NAMALWA (cell line): ENCODE measurements around the gene ZNF132.
"Not testable (repeated sequence)": the region's sequence is repeated elsewhere in the genome, so short reads cannot be mapped to it uniquely, and the experiment has no call there.

Experiments used
- DNase-seq: peaks from one replicate; pipeline ENCODE4 v3.0.0-alpha.2; 2015; ENCODE audit warnings: low spot score

Gene ZNF132

DNA sequence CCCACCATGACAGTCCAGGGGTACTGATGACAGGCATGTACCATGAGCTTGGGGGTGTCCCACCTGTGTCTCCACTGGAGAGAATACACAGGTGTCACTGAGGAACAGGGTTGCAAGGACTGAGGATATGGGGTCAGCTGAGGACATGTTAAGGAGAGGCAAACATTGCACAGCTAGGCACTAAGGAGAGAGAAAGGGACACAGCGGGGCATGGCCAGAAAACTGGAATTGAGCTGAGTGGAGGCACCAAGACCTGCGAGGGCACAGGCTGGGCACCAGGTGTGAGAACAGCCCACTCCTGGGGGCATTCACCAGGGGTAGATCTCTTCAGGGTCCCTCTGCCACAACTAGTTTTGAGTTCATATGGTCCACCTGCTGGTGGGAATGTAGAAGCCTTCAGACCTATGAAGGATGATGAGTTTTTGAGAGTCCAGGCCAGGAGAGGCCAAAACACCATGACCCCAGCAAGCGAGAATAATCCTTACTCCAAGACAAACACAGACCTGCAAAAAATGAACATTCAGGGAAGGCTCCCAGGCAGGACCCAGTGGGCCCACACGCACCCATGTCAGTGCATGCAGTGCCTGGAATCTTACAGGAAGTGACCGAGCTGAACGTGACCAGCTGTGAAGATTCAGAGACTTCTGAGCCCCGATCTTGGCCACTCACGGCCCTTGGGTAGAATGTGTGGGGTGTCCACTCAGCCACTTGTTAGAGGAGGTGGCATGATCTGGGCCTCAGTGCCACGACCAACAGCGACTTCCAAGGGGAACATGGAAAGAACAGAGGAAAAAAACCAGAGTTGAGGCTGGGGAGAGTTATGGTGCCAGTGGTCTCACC, 32.9 kb downstream of the ZNF132 start:
- DNase-seq: peak; percentile 59

DNA sequence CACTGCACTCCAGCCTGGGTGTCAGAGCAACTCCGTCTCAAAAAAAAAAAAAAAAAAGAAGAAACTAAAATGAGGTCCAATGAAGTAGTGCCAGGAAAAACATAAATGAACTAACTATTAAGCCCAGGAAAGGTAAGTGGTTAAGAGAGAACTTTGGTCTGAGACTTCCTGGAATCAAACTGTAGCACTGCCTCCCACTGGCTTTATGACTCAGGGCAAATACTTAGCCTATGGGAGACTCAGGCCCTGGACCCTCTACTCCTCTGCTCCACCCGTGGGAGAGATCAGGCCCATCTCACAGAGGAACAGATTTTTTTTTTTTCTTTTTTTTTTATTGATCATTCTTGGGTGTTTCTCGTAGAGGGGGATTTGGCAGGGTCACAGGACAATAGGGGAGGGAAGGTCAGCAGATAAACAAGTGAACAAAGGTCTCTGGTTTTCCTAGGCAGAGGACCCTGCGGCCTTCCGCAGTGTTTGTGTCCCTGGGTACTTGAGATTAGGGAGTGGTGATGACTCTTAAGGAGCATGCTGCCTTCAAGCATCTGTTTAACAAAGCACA, 36.0 kb downstream of the ZNF132 start:
- DNase-seq: not testable (repeated sequence)

DNA sequence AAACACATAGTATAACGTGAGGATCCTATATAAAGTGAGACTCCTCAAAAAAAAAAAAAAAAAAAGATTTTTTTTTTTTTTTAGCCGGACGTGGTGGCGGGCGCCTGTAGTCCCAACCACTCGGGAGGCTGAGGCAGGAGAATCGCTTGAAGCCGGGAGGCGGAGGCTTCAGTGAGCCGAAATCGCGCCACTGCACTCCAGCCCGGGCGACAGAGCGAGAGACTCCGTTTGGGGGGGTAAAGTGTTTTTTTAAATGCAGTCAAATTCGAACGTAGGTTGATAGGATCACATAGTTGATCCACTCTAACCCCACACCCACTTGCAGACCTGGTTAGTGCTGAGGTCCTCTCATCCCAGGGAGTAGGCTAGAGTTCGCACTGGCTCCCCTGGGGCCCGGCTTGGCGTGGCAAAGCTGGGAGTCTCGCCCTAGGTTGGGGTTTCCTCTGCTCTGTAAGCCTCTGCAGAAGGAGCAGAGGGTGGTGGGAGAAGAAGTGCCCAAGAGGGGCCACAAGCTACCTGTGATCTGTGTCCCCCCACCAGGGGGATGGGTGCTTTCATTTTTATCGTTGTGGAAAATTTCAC, 38.0 kb downstream of the ZNF132 start:
- no peak for DNase-seq

DNA sequence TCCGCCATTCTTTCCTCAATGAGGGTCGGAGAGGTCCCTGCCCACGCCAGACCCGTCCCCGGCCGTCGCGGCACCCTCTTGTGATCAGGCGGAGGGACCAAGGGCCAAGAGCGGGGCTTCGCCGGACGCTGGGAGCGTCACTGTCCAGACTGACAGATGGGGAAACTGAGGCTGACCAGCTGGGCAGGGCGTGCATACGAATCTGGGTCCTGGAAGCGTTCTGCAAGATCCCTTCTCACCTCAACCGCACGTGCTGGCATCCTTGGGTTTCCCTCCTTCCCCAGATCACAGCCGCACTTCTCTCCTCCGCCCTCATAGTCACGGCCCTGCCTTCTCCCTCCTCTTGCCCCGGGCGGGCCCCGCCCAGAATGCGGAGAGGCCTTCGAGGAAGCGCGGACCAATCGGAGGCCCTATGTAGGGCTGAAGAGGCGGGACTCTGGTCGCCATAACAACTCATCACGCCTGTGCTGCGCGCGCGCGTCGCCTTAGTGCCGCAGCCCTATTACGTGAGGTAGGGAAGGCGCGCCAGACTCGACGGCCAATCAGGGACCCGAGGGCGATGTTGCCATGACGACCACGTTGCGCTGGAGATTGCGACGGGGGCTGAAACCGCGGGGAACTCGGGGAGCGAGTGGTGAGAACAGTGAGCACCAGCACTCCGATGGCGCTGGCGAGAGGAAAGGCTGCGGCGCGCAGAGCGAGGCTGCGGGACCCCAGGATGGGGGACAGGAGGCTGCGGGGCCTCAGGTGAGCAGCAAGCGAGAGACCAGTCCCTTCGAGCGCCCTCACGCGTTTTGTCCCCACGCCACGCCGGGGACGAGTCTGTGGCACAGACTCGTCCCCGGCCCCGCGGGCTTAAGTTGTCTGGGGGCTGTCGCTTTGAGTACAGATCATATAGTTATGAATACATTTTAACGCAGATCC, 38.8 kb downstream of the ZNF132 start:
- peak; percentile 99 for DNase-seq

DNA sequence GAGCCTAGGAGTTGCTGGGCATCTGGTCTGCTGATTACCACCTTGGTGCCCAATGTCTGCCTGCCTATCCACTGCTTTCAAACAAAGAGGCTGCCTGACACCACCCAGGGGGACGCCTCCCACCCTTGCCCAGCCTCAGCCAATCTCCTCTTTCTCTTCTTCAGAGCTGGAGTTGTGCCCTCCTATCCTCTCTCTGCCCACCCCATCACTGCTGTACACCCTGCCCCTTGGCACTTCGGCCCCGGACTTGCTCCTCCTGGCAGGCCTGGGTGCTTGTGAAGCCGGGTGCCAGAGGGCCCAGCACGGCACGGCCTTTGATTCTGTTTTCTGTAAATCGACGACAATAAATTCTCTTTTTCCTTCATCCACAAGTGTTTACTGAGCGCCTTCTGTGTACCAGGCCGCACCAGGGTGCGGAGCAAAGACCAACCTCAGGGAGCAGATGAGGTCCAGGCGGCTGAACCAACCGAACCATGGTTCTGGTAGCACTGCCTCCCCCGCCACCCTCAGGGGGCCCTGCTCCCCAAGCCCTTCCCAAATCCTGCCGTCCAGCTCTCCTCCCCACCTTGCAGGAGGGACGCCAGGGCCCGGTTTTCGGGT, 39.5 kb downstream of the ZNF132 start:
- no peak for DNase-seq

DNA sequence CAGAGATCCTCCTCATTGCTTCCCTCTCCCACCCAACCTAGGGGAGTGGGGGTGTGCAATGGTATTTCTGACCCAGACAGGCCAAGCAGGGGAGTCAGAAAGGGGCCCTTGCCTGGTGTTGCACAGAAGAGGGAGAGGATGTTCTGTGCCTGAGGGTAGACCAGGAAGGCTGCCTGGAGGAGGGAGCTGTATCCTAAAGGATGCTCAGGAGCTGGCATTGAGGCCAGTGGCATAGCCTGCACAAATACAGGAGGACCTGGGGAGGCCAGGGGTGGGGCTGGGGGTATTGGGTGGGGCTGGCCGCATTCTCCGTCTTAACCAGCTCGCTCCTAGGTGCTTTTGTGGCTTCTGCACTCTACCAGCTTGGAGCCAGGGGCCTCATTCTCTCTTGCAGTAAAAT, 40.0 kb downstream of the ZNF132 start:
- DNase-seq: no peak

DNA sequence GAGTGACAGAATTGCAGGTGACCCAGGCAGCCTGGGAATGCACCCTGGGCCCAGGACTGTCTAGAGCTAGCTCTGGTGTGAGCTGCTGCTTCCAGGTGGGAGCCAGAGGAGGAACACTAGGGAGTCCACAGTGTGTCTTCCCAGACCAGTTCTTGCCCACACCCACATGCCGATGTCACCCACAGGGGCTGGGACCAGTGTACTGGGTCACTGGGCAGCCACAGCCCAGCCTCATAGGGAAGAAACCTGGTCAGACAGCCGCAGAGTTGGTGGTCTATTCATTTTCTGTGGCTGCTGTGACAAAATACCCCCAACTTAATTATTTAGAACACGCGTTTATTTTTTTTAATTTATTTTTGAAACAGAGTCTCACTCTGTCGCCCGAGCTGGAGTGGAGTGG, 41.4 kb downstream of the ZNF132 start:
- no peak for DNase-seq

DNA sequence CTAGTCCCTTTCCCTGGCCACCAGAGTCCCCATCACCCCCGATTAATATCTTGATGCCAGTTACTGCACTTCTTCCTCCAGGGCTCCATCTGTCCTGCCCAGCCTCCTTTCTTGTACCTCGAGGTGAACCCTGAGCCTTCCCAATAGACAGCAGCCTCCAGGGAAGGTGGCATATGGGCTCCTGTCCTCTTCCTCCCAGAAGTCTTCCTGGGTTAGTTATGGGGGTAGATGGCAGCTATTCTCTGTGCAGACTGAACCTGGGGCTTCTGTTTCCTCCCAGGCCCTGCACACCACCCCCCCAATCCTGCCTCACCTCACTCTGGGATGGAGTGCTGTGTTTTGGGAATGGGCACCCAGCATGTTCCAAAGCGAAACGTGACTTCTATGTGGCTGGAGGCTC, 41.9 kb downstream of the ZNF132 start:
- DNase-seq: no peak

DNA sequence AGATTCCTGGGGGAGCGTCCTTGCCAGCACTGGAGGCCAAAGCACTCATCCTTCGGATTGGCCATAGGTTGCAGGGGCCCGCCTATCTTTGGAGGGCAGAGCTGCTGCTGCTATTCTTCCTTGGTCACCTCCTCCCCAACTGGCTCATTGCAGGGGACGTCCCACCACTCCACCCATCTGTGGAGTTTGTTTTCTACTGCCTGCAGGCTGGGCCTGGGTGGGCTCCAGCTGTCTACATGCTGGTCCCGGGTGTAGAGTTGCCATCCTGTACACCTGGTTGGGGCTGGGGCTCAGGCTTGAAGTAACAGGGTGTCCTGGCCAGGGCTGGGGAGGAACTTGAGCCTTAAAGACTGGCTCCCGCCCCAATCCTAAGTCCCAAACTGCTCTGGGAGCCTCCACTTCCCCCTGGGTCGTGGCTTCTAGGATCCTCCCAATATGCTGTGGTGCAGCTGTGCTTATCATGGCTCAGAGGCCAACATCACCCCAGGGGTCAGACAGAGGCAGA, 42.4 kb downstream of the ZNF132 start:
- DNase-seq: no peak

DNA sequence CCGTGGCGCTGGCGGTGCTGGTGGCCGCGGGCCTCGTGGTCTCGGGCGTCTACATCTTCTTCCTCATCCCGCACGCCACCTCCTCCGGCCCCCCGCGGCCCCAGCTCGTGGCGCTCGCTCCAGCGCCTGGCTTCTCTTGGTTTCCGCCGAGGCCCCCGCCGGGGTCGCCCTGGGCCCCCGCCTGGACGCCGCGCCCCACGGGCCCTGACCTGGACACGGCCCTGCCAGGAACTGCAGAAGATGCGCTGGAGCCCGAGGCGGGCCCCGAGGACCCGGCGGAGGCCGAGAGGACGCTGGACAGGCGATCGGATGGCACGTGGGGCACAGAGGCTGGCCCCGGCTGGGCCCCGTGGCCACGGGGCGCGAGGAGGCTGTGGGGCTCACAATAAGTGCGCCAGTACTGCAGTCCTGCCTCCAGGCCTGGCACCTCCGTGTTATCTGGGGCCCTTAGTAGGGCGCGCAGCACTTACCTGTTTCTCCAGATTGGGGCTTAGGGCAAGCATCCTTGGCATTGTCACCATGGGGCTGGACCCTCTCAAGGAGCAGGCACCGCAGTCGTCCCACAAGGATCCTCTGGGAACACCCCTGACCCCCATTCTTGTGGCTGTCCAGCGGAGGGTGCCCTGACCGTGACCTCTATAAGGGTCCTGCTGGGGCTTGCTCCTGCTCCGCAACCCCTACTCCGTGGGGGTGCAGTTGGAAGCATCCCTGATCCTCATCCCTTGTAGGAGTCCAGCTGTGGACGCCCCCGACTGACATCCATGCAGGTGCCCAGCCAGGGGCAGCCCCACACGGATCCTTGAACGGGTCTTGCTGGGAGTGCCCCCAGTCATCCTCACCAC, 43.0 kb downstream of the ZNF132 start:
- DNase-seq: no peak

DNA sequence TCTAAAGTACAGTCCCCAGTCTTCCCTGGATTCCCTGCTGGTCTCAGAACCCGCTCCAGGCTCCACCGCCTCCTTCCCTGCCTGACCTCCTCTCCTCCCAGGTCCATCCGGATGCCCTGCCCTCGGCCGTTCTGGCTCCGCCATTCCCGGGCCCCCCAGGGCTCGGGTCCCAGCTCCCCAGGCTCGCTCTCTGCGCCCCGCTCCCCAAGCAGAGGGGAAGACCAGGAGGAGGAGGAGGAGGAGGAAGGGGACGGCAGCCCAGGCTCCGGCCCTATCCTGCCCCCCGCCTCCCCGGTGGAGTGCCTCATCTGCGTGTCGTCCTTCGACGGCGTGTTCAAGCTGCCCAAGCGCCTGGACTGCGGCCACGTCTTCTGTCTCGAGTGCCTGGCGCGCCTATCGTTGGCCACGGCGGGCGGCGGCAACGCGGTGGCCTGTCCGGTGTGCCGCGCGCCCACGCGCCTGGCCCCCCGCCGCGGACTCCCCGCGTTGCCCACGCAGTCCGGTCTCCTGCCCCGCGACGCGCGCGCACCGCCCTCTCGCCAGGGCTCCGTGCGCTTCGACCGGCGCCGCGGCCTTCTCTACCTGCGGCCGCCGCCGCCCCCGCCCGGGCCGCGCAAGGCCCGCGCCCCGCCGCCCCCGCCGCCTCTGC, 43.9 kb downstream of the ZNF132 start:
- DNase-seq: no peak

DNA sequence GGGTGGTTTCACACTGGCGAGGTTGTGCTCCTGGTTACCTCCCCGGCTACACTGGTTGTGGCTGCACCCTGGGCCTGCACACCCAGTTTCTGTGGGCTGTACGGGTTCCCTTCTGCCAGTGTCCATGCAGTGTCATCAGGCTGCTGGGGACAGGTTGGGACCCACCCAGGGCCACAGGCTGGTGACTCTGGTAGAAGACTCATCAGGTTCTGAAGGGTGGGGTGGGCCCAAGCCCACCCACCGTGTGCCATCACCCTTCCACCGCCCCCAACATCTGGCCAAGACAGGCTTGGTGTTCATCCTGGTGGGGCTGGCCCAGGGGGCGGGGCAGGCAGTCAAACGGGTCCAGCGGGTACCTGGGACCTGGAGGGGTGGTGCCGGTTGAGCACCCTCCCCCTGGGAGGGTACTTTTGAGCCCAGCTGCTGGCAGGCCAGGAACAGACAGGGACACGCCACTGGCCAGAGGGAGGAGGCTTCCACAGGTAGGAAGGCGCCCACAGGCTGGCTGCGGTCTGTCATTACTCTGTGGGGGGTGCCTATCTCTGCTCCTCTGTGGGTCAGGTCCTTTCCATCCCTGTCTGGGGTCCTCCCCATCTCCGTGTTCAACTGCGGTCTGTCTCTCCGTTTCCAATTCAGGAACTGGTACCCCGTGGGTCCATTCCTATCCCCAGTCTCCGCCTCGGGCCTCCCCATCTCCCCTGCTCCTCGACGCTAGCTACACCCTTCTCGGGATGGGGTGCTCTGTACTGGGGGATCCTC, 44.6 kb downstream of the ZNF132 start, which contains the start of gene RNF225:
Gene RNF225, plus strand, starts transcription at position 437 of the 759 bp plus-strand sequence. CDS start 434 bp downstream, outside the sequence.
- no peak for DNase-seq

DNA sequence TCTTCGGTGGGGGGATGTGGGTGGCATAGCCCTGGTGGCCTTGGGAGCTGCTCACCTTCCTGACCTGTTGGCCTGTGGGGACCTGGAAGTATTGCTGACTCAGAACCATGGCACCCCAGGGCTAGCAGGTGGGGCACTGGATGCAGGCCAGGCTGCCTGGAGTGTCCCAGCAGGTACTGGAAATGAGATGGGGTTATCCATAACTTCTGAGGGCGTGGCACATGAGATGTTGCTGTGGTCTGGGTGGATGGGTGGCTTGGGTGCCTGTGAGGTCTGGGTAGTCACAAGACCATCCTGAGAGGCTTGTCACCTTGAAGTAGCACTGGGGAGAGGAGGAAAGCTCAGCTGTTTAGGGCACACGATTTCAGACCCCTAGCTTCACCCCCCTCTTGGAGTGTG, 45.1 kb downstream of the ZNF132 start:
- no peak for DNase-seq

DNA sequence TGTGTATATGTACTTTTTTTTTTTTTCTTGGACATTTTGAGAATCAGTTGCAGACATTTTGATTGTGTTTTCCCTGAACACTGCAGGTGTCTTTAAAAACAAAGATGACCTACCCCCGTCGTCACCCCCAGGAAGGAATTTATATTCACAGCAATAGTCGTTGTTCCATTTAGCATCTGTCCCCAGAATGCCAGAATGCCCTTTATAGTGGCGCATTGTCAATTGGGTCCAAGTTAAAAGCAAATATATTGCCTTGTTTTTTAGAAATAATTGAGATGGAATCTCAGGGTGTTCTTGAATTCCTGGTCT, 46.3 kb downstream of the ZNF132 start:
- DNase-seq: no peak

DNA sequence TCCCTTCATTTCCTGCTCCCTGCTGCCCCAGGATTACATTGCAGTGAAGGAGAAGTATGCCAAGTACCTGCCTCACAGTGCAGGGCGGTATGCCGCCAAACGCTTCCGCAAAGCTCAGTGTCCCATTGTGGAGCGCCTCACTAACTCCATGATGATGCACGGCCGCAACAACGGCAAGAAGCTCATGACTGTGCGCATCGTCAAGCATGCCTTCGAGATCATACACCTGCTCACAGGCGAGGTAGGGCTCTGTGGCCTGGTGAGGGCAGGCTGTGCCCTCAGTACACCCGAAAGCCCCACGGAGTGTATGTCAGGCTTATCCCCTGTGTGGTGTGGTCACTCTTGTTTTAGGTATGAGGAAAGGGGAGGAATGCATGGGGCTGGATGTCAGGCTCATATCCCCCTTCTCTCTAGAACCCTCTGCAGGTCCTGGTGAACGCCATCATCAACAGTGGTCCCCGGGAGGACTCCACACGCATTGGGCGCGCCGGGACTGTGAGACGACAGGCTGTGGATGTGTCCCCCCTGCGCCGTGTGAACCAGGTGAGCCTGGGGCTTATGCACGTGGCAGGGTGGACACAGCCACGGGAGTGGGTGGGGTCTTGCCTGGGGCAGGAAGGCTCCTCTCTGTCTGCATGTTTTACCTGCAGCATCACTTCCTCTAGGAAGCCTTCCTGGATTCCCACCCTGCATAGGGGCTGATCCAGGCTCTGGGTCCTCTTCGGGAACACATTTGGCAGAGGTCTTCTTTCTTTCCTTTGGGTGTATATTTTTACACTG, 46.8 kb downstream of the ZNF132 start:
- no peak for DNase-seq

DNA sequence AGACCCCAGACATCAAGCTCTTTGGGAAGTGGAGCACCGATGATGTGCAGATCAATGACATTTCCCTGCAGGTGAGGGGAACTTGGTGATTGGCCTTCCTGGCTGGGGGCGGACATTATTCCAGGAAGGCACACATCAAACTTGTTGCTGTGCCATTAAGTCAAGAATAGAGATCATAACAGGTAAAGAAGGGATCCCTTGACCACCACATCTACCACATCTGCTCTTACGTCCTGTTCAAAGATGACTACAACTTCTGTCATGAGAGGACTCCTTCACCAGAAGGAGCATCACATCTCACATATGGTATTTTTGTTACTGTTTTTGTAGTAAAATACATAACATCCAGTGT, 51.8 kb downstream of the ZNF132 start:
- no peak for DNase-seq

DNA sequence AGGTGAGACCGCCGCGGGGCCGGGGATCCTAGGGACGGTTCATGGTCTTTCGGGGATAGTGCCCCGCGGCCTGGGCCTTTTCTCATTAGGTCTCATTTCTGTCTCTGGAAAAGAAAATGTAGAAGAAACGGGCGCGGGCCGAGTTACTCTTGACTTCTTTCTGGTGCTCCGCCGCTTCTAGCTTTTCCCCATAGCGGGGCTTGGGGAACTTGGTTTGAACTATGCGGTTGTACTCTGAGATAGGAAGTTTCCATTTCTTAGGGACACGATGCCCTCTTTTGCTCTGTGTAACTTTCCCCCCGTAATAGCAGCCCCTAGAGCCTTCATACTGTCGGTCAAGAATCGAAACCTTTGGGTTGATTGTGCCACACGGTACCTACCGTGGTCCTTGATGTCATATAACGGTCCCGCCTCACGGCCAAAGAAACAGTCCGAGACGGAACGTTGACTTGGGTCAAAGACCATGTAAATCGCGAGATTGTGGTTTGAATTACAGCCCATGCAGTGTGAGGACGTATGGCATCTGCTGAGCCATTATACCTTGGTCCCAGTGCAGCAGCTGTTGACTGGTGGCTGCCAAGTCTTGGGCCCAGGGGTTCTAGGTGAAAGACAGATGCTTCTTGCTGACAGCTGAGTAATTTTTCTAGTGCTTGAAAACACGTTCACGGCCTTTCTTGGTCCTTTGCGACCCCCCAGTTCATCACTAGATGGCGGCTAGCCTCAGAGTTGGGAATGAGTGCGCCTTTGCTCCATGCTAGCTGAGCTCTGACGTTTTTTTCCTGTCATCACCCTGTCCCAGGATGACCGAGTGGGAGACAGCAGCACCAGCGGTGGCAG, 52.4 kb downstream of the ZNF132 start:
- no peak for DNase-seq
